Body of pancreas (tissue), 4 donors: ENCODE results near the gene RPTOR. TPM values are rescaled to one million over a fixed set of nuclear protein-coding genes. Genes with fewer than 3 reads are reported as not detected.
A peak's percentile ranks its signal among the peaks of the same experiment; 100 is the strongest.
"Not testable (repeated sequence)": the region's sequence is repeated elsewhere in the genome, so short reads cannot be mapped to it uniquely, and the experiment has no call there.

Experiments
- ATAC-seq: fragments of 150-250 bp; one replicate; pipeline ENCODE4 v1.9.1; 2016
- DNase-seq, 4 donors: peaks; one replicate each; pipeline ENCODE4 v3.0.0-alpha.2; 2019
- H3K27ac ChIP-seq, 4 donors: fragments of 200-600 bp; sonication (generic); 1 replicate in 3 of 4; 2 replicates in 1 of 4; pipeline versions ENCODE4 v1.5.1 to v1.6.1; 2016 to 2019; ENCODE audit warnings: mild to moderate bottlenecking in 1 of 4, mixed read lengths in 1 of 4, moderate library complexity in 1 of 4
- H3K27me3 ChIP-seq, 2 donors: fragments of 200-600 bp; sonication (generic); one replicate each; pipeline ENCODE4 v1.6.0; 2016; ENCODE audit warnings: mild to moderate bottlenecking in 1 of 2
- H3K36me3 ChIP-seq, 2 donors: fragments of 200-600 bp; sonication (generic); replicated peaks in 1 of 2; 2 replicates each; pipeline ENCODE4 v1.5.1; 2016; ENCODE audit warnings: low read depth in 2 of 2; ENCODE audit not compliant: insufficient read depth in 1 of 2
- H3K4me1 ChIP-seq: fragments of 200-600 bp; sonication (generic); one replicate; pipeline ENCODE4 v1.6.0; 2016
- H3K4me3 ChIP-seq, 2 donors: fragments of 200-600 bp; sonication (generic); 1 replicate in 1 of 2; 2 replicates in 1 of 2; pipeline ENCODE4 v1.5.1; 2016 to 2019
- H3K9me3 ChIP-seq, 3 donors: fragments of 200-600 bp; sonication (generic); 1 replicate in 2 of 3; 2 replicates in 1 of 3; pipeline ENCODE4 v1.5.1; 2016
- CTCF ChIP-seq, 7 experiments: fragments of 450-650 bp in 4 of 7; fragments of 200-600 bp in 3 of 7; sonication (generic) in 3 of 7; IDR thresholded peaks; one replicate each; pipeline ENCODE4 v1.5.1; 2016 to 2019; ENCODE audit warnings: antibody characterized with exemption in 7 of 7
- POLR2A ChIP-seq, 3 donors: fragments of 450-650 bp; IDR thresholded peaks; one replicate each; pipeline ENCODE4 v1.6.1; 2016; ENCODE audit warnings: antibody characterized with exemption in 3 of 3, mild to moderate bottlenecking in 2 of 3
- WGBS, 2 donors: methylation state at CpG; one replicate each; pipeline ENCODE4 v1.1.5; 2017; 5-methylcytosine and 5-hydroxymethylcytosine counted together
- intact Hi-C: fragments of 100-400 bp; cut with DNase I; formaldehyde crosslinking; loops from one replicate; pipeline ENCODE4 v1.15.1; 2023
- total RNA-seq, 2 donors: library from RNA; depleted of rRNA; stranded (reverse); fragments of >200 nt; gene quantifications; one replicate each; pipeline ENCODE4 v1.1.0, GENCODE V29; 2016

The RPTOR gene
- total RNA-seq, 2 donors from 2014 or later = 22.3 to 34.3 TPM

DNA sequence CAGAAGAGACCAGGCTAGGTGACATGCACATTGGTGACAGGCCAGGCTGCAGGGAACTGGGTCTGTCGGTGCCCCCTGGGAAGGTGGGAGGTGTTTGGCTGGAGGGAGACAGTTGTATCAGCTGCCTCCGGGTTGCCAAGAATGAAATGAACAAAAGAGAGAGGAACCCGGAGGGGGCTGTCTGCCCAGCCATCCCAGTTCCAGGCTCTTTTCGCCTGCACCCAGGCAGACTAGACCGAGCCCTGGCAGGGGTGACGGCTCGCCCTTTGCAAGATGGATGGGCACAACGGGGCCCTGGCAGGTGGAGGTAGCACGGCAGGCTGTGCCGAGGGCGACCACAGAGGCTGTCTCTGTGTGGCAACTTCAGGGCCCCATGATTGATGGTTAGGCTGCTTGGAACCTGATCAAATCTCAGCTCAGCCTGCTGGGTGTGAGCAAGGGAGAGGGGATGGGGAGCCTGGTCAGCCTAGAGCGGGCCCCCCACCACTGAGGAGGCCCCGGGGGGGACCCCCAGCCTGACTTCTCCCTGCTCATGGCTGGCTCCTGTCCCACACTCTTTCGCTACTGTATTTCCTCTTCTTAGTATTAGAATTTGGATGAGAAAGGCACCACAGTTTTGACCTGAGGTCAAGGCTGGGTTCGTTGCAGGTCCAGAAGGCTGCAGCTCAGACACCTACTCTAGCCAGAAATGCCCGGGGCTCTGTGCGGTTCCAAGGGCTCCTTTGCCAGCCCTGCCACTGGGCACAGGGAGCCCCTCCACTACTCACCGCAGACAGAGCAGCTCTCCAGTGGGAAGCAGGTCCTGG, 328.1 kb downstream of the RPTOR start:
- 59 to 70% methylated on average over 16 to 18 of the region's 18 CpGs for WGBS, 2 donors
- ATAC-seq (no peak), DNase-seq (no peak)
- Histone ChIP-seq H3K4me3 (no peak overlapping the region), H3K36me3 (no peaks in the 10 kb centered on the region), H3K4me1 (no peaks in the 10 kb centered on the region), H3K9me3 (no peaks in the 10 kb centered on the region), H3K27ac (no peak overlapping the region), H3K27me3 (no peaks in the 10 kb centered on the region)
- intact Hi-C loops = no loop called here
- TF ChIP-seq POLR2A (IDR thresholded peaks at IDR 0.05) = no peak
- TF ChIP-seq CTCF (IDR thresholded peaks at IDR 0.05) = no peak

GRCh38 chr17:80873307-80873951, 328.8 kb downstream of the RPTOR start:
- WGBS, 2 donors = 81 to 87% methylated on average over 14 of the region's 14 CpGs
- Histone ChIP-seq H3K27ac (no peak overlapping the region), H3K9me3 (no peaks in the 10 kb centered on the region), H3K36me3 (no peaks in the 10 kb centered on the region), H3K4me1 (no peaks in the 10 kb centered on the region), H3K4me3 (no peak overlapping the region), H3K27me3 (no peaks in the 10 kb centered on the region)
- intact Hi-C loops = no loop called here
- no peak for ATAC-seq
- no peak for DNase-seq
- TF ChIP-seq CTCF (IDR thresholded peaks at IDR 0.05) = no peak
- TF ChIP-seq POLR2A (IDR thresholded peaks at IDR 0.05) = no peak

GRCh38 chr17:80874866-80875445, 330.3 kb downstream of the RPTOR start:
- no peak for DNase-seq
- WGBS, 2 donors = 94 to 95% methylated on average over 19 of the region's 19 CpGs

GRCh38 chr17:80875480-80875995, 330.9 kb downstream of the RPTOR start:
- H3K9me3 ChIP-seq, H3K27ac ChIP-seq, H3K4me3 ChIP-seq, H3K27me3 ChIP-seq, H3K4me1 ChIP-seq, ATAC-seq, H3K36me3 ChIP-seq, DNase-seq, intact Hi-C loops: not testable (repeated sequence)
- WGBS, 2 donors = 95 to 96% methylated on average over 13 to 18 of the region's 29 CpGs

More at GRCh38 chr17:80874866-80875445, 330.3 kb downstream of the RPTOR start:
- Histone ChIP-seq H3K4me1 (no peaks in the 10 kb centered on the region), H3K9me3 (no peaks in the 10 kb centered on the region), H3K27me3 (no peaks in the 10 kb centered on the region), H3K36me3 (no peaks in the 10 kb centered on the region), H3K4me3 (no peak overlapping the region), H3K27ac (no peak overlapping the region)
- TF ChIP-seq POLR2A (IDR thresholded peaks at IDR 0.05) = no peak
- TF ChIP-seq CTCF (IDR thresholded peaks at IDR 0.05) = no peak
- intact Hi-C loops = no loop called here
- no peak for ATAC-seq

DNA sequence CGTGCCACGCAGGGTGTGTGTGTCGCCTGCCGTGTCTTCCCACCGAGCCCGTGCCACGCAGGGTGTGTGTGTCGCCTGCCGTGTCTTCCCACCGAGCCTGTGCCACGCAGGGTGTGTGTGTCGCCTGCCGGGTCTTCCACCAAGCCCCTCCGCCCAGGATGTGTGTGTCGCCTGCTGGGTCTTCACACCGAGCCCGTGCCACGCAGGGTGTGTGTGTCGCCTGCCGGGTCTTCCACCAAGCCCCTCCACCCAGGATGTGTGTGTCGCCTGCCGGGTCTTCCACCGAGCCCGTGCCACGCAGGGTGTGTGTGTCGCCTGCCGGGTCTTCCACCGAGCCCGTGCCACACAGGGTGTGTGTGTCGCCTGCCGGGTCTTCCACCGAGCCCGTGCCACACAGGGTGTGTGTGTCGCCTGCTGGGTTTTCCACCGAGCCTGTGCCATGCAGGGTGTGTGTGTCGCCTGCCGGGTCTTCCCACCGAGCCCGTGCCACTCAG, 331.9 kb downstream of the RPTOR start:
- H3K4me1 ChIP-seq, H3K9me3 ChIP-seq, H3K36me3 ChIP-seq, H3K4me3 ChIP-seq, H3K27ac ChIP-seq, ATAC-seq, H3K27me3 ChIP-seq, intact Hi-C loops: not testable (repeated sequence)
- 94 to 100% methylated on average over 5 to 33 of the region's 39 CpGs for WGBS, 2 donors
- peak in 1 of 4 donors; percentile 3 for DNase-seq
